Skeletal muscle satellite cell (primary cell): ENCODE measurements around the gene SCRN1.

ENCODE experiments used
- H3K27me3 ChIP-seq: 2 replicates; pipeline ENCODE4 v1.7.0; 2013; ENCODE audit warnings: low read length; ENCODE audit not compliant: control insufficient read depth, insufficient read depth
- H3K36me3 ChIP-seq: 2 replicates; pipeline ENCODE4 v1.7.0; 2013; ENCODE audit warnings: mild to moderate bottlenecking, control low read depth, low read length; ENCODE audit not compliant: insufficient read depth
- H3K4me1 ChIP-seq: 2 replicates; pipeline ENCODE4 v1.7.0; 2013; ENCODE audit warnings: low read length; ENCODE audit not compliant: control insufficient read depth, insufficient read depth
- H3K4me2 ChIP-seq: 2 replicates; pipeline ENCODE4 v1.7.0; 2013; ENCODE audit warnings: mild to moderate bottlenecking, low read length
- H3K4me3 ChIP-seq: 2 replicates; pipeline ENCODE4 v1.7.0; 2013; ENCODE audit warnings: low read length
- H3K9ac ChIP-seq: 2 replicates; pipeline ENCODE4 v1.7.0; 2013; ENCODE audit warnings: mild to moderate bottlenecking, low read depth, low read length, moderate library complexity
- H3K9me3 ChIP-seq: replicated peaks from 2 replicates; pipeline ENCODE4 v1.7.0; 2013; ENCODE audit warnings: mild to moderate bottlenecking, control low read depth, low read length

The SCRN1 gene

DNA sequence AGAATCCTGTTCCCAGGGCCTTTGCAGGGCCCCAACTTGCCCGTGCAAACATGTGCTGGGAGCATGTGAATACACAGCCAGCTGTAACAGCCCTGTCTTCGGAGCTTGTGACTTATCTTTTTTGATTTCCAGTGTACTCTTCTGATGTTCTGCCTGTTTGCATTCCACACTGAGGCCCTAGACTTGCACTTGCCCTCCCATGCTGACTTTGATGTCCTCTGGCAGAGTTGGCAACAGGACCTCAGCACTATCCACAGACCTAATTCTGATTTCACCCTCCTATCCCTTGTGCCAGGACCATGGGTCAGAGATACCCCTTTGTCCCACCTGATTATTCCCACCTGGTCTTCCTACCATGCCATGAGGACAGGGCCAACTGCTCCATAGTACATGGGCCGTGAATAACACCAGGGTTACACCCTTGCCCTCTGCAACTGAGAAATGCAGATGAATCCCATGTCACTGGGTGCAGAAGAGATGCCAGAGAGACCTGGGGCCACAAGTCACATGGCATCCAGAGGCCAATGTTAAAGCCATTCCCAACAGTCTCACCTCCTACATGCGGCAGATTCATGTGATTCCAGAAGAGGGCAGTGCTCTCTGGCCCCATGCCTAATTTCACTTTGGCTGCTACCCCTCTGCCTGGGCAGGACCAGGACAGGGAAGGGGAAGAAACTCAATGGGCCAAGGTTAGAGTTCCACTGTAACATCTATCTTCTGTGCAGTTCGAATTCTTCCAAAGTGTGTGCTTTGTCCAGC, 43.0 kb downstream of the SCRN1 start:
- Histone ChIP-seq H3K27me3 (no peaks in the 10 kb centered on the region), H3K9ac (no peak overlapping the region), H3K9me3 (no peaks in the 10 kb centered on the region), H3K4me1 (no peaks in the 10 kb centered on the region), H3K4me3 (no peak overlapping the region), H3K36me3 (peaks cover 69% of the 10 kb centered on the region), H3K4me2 (no peak overlapping the region)

DNA sequence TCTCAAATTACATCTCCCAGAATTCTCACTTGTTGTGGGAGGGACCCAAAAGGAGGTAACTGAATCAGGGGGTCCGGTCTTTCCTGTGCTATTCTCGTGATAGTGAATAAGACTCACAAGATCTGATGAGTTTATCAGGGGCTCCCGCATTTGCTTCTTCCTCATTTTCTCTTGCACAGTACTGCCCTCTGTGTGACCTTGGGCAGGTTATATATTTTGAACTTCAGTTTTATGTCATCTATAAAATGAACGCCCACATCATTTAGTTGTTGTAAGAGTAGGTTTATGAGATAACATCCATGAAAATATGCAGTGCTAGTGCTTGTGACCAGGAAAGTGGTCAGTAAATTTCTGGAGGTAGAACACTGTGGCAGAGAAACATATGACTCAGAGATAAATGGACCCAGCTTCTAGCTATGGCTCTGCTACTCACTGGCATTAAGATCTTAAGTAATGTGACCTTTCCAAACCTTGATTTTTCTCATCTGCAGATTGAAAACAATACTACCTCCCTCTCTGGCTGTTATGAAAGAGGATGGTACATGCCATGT, 44.3 kb downstream of the SCRN1 start:
- Histone ChIP-seq H3K9me3 (no peaks in the 10 kb centered on the region), H3K27me3 (no peaks in the 10 kb centered on the region), H3K4me1 (no peaks in the 10 kb centered on the region), H3K9ac (no peak overlapping the region), H3K36me3 (peaks cover 75% of the 10 kb centered on the region), H3K4me3 (no peak overlapping the region), H3K4me2 (no peak overlapping the region)

DNA sequence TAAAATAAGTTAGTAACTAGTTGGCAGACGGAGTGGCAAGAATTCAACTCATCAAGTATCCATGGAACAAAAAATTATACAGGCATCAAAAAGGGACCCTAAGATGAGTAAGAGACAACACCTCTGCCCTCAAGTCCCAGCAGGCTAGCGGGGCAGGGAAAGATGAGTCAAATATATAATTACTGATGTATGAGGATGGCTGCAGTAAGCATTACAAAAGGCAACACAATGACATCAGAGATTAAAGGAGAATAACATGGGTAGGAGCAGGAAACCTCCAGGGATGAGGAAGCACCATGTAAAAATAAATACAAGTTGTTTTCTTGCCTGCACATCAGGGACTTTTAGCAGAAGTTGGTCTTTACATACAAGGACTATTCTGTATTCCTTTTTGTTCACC, 49.4 kb downstream of the SCRN1 start:
- H3K36me3 ChIP-seq, result peaks cover 67% of the 10 kb centered on the region
- H3K4me2 ChIP-seq, result no peak overlapping the region
- no peaks in the 10 kb centered on the region for H3K9me3 ChIP-seq
- H3K4me3 ChIP-seq, result no peak overlapping the region
- H3K9ac ChIP-seq, result no peak overlapping the region
- no peaks in the 10 kb centered on the region for H3K27me3 ChIP-seq
- peaks cover 4% of the 10 kb centered on the region for H3K4me1 ChIP-seq

DNA sequence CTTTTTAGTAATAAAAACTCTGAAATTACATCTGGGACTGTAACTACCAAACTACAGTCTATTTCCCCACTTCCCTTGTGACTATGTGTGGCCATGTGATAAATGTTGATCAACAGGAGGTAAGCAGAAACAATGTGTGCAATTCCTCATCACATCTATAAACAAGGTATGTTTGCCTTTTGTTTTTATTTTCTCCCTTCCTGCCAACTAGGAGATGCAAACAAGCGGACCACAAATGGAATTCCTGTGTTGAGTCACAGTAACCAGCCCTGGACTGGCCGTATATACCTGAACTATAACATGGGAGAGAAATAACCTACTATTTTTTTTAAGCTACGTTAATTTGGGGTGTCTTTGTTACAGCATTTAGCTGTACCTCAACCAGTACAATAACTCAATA, 52.5 kb downstream of the SCRN1 start:
- H3K9me3 ChIP-seq, result no peaks in the 10 kb centered on the region
- H3K4me1 ChIP-seq, result peaks cover 6% of the 10 kb centered on the region
- H3K4me3 ChIP-seq, result no peak overlapping the region
- H3K27me3 ChIP-seq, result no peaks in the 10 kb centered on the region
- no peak overlapping the region for H3K9ac ChIP-seq
- no peak overlapping the region for H3K4me2 ChIP-seq
- H3K36me3 ChIP-seq, result peaks cover 71% of the 10 kb centered on the region

GRCh38 chr7:29935111-29935510, 54.5 kb downstream of the SCRN1 start:
- Histone ChIP-seq H3K9me3 (no peaks in the 10 kb centered on the region), H3K4me2 (no peak overlapping the region), H3K9ac (no peak overlapping the region), H3K4me1 (peaks cover 9% of the 10 kb centered on the region), H3K4me3 (no peak overlapping the region), H3K27me3 (no peaks in the 10 kb centered on the region), H3K36me3 (peaks cover 65% of the 10 kb centered on the region)

- Histone ChIP-seq H3K9me3 (no peaks in the 10 kb centered on the region), H3K36me3 (peaks cover 41% of the 10 kb centered on the region), H3K9ac (no peak overlapping the region), H3K4me3 (no peak overlapping the region), H3K27me3 (no peaks in the 10 kb centered on the region), H3K4me2 (no peak overlapping the region), H3K4me1 (peaks cover 6% of the 10 kb centered on the region)
These were observed 60.4 kb downstream of the SCRN1 start for GRCh38 chr7:29929018-29929807.

DNA sequence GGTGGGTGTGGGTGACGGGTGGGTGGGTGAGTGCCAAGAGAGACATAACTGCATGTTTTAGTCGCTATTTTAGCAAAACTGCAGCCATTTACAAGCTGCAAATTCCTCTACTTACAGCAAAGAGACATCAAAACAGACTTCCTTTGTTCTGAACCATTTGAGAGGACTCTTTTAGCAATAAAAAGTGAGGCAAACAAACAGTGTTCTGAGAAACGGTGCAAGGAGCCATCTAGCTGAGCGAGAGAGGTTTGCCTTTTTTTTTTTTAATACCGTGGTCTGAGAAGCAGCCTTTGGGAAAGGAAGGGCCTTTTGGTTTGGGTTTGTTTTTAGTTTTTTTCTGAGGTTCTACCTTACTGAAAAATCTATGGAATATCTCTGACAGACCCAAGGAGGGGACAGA, 62.9 kb downstream of the SCRN1 start:
- no peak overlapping the region for H3K4me2 ChIP-seq
- no peak overlapping the region for H3K9ac ChIP-seq
- H3K27me3 ChIP-seq, result no peaks in the 10 kb centered on the region
- H3K36me3 ChIP-seq, result peaks cover 54% of the 10 kb centered on the region
- H3K9me3 ChIP-seq, result no peaks in the 10 kb centered on the region
- no peak overlapping the region for H3K4me3 ChIP-seq
- no peaks in the 10 kb centered on the region for H3K4me1 ChIP-seq

DNA sequence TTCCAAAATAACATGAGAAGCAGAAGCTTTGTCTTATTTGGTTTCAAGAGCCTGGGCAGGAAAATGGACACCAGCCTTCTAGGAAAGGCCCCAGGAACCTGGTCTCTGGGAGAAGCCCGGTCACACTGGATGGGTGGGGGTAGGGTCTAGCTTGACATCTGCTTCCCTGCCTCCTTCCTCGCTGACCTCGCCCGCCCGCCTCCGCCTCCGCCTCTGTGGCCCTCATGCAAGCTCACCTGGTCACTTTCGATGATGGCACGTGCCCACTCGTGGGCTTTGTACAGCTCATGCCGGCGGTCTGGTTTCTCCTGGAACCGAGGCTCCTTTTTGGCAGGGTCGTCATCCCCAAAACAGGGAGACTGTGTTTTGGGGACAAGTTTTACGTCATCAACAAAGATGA, 63.4 kb downstream of the SCRN1 start:
- no peaks in the 10 kb centered on the region for H3K9me3 ChIP-seq
- no peaks in the 10 kb centered on the region for H3K27me3 ChIP-seq
- H3K4me3 ChIP-seq, result no peak overlapping the region
- no peak overlapping the region for H3K4me2 ChIP-seq
- H3K4me1 ChIP-seq, result no peaks in the 10 kb centered on the region
- H3K36me3 ChIP-seq, result peaks cover 54% of the 10 kb centered on the region
- no peak overlapping the region for H3K9ac ChIP-seq

- Histone ChIP-seq H3K27me3 (no peaks in the 10 kb centered on the region), H3K4me2 (no peak overlapping the region), H3K36me3 (peaks cover 49% of the 10 kb centered on the region), H3K9ac (no peak overlapping the region), H3K4me3 (no peak overlapping the region), H3K9me3 (no peaks in the 10 kb centered on the region), H3K4me1 (no peaks in the 10 kb centered on the region)
These were observed 64.9 kb downstream of the SCRN1 start for GRCh38 chr7:29924684-29925083.

DNA sequence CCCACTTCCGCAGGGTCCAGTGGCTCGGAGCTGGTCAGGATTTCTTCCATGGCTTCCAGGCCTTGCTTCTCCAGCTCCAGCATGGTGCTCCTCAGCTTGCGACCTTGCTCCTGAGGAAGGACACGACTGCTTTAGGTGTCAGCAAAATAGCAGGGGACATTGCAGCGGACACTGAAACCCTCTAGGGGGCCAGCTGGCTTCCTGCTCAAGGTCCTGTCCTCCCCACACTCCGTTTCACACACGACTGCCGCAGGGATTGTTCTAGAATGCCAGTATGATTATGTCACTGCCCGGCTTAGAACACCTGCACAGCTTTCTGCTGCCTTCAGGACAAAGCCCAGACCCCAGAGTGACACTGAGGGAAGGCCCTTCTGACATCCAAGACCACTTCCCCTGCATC, 65.6 kb downstream of the SCRN1 start:
- peaks cover 50% of the 10 kb centered on the region for H3K36me3 ChIP-seq
- no peaks in the 10 kb centered on the region for H3K27me3 ChIP-seq

GRCh38 chr7:29922921-29923700, 66.5 kb downstream of the SCRN1 start:
- H3K27me3 ChIP-seq, result no peaks in the 10 kb centered on the region
- no peaks in the 10 kb centered on the region for H3K9me3 ChIP-seq
- H3K4me2 ChIP-seq, result no peak overlapping the region
- H3K9ac ChIP-seq, result no peak overlapping the region
- H3K4me1 ChIP-seq, result no peaks in the 10 kb centered on the region
- H3K4me3 ChIP-seq, result no peak overlapping the region
- peaks cover 56% of the 10 kb centered on the region for H3K36me3 ChIP-seq

More for the DNA sequence above, 65.6 kb downstream of the SCRN1 start:
- no peak overlapping the region for H3K9ac ChIP-seq
- H3K4me1 ChIP-seq, result no peaks in the 10 kb centered on the region
- no peak overlapping the region for H3K4me3 ChIP-seq
- H3K9me3 ChIP-seq, result no peaks in the 10 kb centered on the region
- no peak overlapping the region for H3K4me2 ChIP-seq
